GM21723 (cell line): ENCODE results near the gene EGFL7.

Experiments used
- ATAC-seq: cut with Tn5 transposase; IDR thresholded peaks from one replicate; pipeline ENCODE4 v1.9.1; 2021; ENCODE audit warnings: mild to moderate bottlenecking, moderate library complexity; ENCODE audit not compliant: unreplicated experiment

EGFL7 gene

GRCh38 chr9:136662656-136663581 is at the start of gene EGFL7:
EGFL7 (plus strand) TSS chr9:136662916; CDS start chr9:136668283, 5,367 bp downstream.
- no peak for ATAC-seq

- no peak for ATAC-seq
Measured at GRCh38 chr9:136613824-136614371, 48.8 kb upstream of the EGFL7 start.

- no peak for ATAC-seq
Measured at GRCh38 chr9:136614372-136614922, 48.3 kb upstream of the EGFL7 start.

GRCh38 chr9:136614967-136615623 is 47.6 kb upstream of the EGFL7 start:
- no peak for ATAC-seq

- no peak for ATAC-seq
Measured at GRCh38 chr9:136615631-136616306, 46.9 kb upstream of the EGFL7 start.

GRCh38 chr9:136616307-136616635 is 46.4 kb upstream of the EGFL7 start:
- no peak for ATAC-seq

- ATAC-seq, result no peak
Measured at GRCh38 chr9:136616948-136617695, 45.6 kb upstream of the EGFL7 start.

- ATAC-seq, result no peak
Measured at GRCh38 chr9:136617746-136618579, 44.8 kb upstream of the EGFL7 start.

GRCh38 chr9:136618580-136619547 is 43.9 kb upstream of the EGFL7 start:
- ATAC-seq, result no peak

GRCh38 chr9:136619742-136620440 is 42.8 kb upstream of the EGFL7 start:
- no peak for ATAC-seq

- ATAC-seq, result no peak
Measured at GRCh38 chr9:136620441-136621018, 42.2 kb upstream of the EGFL7 start.

GRCh38 chr9:136621019-136621733 is 41.5 kb upstream of the EGFL7 start:
- no peak for ATAC-seq

- ATAC-seq, result no peak
Measured at GRCh38 chr9:136621734-136622093, 41.0 kb upstream of the EGFL7 start.

GRCh38 chr9:136622538-136622948 is 40.2 kb upstream of the EGFL7 start:
- ATAC-seq, result no peak

- no peak for ATAC-seq
Measured at GRCh38 chr9:136623016-136623841, 39.5 kb upstream of the EGFL7 start.

GRCh38 chr9:136623842-136624183 is 38.9 kb upstream of the EGFL7 start:
- ATAC-seq, result no peak
